HL-60/S4 treated with retinoic acid at 250 ng/mL for 4 days and 3 days (cell line): ENCODE measurements around the gene CASK.
"Not testable (repeated sequence)": the region's sequence is repeated elsewhere in the genome, so short reads cannot be mapped to it uniquely, and the experiment has no call there.

Experiments
- in situ Hi-C: fragments of 300-500 bp; cut with MboI; formaldehyde crosslinking; loops from 2 replicates; pipeline ENCODE4 v1.7.0; 2022; ENCODE audit warnings: low sequenced_read_pairs

Gene CASK

DNA sequence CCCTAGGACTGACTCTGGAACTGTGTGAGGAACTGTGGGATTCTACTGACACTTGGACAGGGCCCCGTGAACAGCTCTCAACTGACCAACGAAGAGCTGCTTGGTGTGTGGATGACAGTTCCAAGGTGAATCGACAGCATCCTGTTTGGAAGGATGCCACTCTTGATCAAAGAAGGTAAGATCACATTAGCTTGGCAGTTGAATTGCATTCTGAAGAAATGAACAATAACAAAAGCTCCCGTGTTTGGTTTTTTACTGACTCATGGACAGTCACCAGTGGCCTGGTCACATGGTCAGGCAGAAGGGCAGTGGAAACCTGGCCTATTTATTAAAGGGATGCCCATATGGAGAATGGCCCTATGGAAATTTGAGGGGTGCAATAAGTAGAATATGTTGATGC lies 267.7 kb downstream of the CASK start:
- in situ Hi-C loops, result no loop called here

DNA sequence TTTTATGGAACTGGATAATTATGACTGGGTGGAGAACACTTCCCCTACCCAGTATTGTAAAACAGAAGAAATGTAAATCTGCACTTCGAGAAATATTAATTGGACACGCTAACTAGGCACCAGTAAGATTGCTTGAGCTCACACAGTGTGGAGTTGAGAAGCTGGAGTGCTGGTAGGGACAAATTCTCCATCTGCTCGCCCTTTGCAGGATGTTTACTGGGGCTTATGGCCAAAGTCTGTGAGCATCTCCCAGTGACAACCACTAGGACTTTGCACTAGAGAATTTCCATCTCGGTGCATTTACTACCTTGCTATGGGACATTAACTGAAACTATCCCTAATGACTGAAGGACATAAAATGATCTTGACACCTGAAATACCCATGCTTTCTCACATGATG lies 268.3 kb downstream of the CASK start:
- in situ Hi-C loops, result no loop called here

DNA sequence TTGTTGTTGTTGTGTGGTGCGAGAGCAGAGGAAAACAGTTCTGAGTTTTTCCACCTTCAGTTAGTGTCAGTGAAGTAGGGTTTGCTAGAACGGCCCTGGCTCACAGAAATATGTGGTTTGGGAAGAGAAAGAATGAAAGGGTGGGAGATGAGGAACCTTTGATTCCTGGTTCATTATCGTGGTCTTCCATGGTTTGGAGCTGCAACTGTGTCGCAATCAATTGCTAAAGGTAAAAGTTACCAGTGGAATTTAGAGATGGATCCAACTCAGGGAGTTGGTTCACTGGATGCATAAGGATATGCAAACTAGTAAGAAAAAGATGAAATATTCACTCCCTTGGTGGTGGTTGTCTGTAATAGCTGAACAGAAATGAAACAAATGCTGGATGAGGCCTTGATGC lies 270.2 kb downstream of the CASK start:
- in situ Hi-C loops, result no loop called here

DNA sequence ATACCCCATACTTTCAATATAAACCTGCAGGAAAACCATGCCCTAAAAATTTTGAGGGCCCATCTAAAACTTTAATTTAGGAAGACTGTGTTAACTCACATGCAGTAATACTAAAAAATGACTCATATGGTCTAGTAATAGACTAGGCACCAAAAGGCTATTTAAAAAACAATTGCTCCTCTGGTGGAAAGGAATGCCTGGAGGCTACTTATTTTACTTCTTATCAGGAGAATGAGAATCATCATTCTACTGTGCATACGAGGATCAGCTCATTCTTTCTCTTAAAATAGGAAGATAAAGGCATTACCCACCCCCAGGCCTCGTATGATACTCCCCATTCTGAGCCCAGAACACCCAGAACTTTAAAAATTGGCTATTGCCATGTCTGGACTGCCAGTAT lies 277.2 kb downstream of the CASK start:
- in situ Hi-C loops, result not testable (repeated sequence)

DNA sequence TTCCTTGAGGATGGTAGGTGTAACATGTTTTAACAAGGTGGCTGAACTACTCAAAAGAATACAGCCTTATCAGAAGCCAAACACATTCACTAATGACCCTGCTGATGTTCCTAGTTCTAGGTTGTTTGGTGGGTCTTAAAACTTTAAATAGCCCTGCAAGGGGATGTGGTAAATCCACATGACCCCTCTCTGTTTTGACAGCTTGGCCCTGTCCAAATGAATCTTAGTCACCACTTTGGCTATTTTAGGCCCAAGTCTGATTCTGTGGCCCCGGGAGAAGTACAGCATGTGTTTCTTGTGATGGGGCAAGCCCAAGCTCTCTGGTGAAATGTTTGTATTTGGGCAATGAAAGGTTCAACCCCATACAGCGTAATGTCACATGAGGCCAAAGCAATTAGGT lies 289.1 kb downstream of the CASK start:
- in situ Hi-C loops, result no loop called here

DNA sequence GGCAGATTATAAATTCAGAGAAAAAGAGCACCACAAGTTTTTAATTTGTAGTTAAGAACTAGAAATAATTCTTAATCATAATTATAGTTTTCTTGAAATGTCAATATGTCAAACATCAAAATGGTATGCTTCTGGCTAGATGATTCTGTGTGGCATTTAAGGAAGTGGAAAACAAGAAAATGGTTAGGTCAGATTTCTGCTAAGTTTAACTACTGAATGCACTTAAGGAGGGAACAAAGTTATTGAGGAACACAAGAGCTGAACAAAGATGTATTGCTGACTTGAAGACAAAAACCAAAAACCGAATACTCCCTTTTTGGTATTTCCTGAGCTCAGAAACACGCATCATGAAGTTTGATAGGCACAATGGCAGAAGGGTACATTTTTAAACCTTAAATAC lies 293.3 kb downstream of the CASK start:
- in situ Hi-C loops, result no loop called here

DNA sequence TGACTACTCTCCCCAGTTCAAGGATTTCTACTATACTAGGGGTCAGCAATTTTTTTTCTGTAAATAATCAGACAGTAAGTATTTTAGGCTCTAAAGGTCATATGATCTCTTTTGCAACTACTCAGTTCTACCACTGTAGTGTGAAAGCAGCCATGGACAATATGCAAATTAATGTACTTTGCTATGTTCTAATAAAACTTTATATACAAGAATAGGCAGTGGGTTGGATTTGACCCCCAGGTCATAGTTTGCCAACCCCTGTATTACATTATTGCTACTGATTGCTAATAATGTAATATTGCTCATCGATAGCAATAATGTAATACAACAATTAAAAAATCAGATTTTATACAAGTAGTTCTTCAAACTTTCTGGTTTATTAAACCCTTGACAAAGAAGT lies 293.8 kb downstream of the CASK start:
- in situ Hi-C loops, result no loop called here

DNA sequence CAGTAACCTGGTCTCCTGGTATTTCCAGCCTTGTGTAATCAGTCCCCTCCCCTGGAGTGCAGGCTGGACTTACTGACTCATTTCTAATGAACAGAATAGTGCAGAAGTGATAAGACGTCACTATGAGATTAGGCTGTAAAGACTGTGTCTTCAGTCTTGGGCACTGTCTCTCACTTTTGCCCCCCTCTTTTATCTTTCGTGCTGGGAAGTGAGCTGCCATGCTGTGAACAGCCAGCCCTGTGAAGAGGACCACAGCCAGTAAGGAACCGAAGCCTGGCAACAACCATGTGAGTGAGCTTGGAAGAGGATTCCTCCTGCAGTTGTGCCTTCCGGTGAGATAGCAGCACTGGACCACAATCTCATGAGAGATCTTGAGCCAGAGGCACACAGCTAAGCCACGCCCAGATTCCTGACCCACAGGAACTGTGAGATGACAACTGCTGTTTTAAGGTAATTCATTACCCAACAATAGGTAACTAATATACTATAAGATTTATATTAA lies 302.1 kb downstream of the CASK start:
- in situ Hi-C loops, result no loop called here

DNA sequence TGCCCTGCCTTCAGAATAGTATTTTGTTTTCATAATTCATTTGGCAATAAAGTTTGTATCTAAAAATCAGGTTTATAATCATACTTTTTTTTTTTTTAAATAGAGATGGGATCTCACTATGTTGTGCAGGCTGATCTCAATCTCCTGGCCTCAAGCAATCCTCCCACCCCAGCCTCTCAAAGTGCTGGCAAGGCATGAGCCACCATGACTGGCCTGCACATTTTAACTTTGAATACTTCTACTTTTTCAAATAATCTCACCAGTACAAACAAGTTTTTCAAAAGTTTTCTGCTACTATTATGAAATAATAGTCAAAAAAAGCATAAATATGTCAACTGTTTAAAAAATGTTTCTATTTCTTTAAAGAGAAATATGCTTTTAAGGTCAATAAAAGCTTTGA lies 304.1 kb downstream of the CASK start:
- in situ Hi-C loops, result no loop called here

DNA sequence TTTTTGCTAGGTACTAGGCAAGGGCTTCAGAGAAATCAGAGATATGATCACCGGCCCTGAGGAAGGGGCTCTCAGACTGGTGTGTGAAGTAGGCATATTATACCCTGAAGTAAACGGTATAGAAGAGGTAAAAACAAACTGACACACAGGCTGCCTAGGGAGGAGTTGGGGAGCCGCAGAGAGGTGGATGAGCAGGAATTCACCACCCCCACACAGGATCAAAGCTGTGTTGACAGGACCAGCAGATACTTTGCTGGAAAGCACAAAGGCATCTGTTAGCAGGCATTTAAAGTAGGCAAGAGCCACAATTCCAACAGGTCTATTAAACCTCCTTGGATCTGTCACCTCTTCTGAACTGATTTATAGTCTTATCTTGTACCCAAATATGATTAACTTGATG lies 306.4 kb downstream of the CASK start:
- in situ Hi-C loops, result no loop called here

DNA sequence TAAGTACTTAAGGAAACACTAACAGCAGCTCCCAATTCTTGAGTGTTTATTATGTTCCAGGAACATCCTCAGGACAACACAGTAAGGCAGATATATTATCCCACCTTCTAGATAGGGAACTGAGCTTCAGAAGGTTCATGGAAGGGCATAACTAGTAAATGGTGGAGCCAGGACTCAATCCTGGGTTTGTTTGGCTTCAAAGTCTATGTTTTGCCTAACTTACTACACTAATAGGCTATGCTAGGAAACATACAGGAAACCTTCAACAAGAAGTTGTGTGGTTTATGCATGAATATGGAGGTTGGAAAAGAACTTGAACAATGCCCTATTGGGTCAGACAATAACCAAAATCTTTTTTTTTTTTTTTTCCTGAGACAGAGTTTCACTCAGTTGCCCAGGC lies 307.1 kb downstream of the CASK start:
- in situ Hi-C loops, result no loop called here

DNA sequence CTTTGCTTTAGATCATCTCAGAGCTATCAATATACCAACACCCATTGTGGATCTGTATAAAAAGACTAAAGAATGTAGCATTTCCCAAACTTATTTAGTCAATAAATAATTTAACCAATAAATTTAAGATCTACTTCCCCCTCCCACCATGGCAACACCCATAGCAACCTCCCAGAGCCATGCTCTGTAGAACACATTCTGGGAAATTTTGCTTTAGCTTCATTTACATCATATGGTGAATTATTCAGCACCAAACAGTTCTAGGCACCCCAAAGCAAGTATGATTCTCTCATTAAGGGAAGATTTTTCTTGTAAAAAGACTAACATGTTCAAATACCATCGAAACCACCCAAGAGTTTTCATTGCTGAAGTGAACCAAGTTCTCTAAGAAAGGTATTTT lies 315.1 kb downstream of the CASK start:
- in situ Hi-C loops, result no loop called here

DNA sequence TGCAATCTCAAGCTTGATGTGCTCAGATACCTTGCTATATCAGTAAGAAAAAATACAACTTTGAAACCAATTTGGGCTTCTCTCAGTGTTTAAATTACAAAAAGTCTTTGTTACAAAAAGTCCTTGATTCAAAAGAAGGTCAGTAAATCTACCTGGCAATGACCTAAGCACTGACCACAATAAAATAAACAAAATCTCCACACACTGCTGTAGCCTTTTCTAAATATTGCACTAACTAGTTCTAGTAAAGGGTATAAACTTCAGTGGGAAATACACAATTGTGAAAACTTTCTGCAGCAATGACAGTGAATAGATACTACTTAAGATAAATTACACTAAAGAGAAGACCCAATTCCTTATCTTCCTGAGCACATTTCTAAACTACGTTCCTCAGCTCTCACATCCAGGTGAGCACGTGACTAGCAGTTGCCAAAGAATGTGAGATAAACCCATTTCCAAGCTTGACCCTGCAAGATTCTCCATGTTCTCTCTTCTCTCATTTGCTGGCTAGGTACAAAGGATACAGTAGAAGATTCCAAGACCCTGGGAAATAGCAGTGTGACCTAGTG lies 316.0 kb downstream of the CASK start:
- in situ Hi-C loops, result no loop called here

DNA sequence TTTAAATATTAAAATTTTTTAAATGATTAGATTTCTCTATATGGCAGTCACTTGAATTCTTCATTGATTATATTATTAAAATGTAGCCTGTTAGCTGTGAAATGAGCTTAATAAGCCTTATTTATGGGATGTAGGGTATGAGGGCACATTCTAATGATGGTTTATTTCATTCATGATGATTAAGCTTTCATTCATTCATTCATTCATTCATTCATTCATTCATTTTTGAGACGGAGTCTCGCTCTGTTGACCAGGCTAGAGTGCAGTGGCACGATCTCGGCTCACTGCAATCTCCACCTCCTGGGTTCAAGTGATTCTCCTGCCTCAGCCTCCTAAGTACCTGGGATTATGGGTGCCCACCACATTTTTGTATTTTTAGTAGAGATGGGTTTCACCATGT lies 317.3 kb downstream of the CASK start:
- in situ Hi-C loops, result not testable (repeated sequence)

DNA sequence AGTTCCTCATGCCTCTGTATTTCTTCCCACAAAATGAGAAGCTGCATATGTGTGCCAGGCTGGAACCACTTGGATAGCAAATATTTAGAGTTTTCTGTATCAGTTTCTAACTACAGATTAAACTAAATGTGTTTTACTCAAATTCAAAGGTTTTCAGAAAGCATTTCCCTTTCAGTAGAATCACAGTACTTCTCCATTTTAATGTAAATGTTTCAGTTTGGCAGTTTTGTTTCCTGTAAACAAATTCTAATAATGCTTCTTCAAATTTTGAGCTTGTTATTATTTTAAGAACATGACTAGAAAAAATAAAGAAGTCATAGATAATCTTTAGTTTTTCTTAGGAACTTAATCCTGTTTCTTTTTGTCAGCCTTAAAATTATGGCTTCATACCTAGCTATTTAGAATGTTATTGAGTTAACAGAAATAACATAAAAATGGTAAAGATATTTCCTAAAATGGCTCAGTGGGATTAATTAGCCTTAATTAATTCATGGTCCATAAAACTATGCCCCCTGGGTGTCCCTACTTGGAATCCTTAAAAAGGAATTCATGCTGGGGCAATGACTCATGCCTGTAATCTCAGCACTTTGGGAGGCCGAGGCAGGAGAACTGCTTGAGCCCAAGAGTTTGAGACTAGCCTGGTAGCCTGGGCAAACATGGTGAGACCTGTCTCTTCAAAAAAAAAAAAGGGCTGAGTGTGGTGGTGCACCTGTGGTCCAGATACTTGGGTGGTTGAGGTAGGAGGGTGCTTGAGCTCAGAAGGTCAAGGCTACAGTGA lies 318.4 kb downstream of the CASK start:
- in situ Hi-C loops, result no loop called here

DNA sequence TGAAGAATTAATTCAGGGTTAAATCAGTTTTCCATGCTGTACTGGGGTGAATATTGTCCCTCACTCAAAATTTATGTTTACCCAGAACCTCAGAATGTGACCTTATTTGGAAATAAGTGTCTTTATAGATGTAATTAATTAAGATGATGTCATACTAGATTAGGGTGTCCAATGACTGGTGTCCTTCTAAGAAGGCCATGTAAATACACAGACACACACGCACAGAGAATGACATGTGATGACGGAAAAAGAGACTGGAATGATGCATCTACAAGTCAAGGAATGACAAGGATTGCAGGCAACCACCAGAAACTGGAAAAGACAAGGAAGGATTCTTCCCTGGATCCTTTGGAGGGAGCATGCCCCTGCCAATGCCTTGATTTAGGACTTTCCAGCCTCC lies 319.2 kb downstream of the CASK start:
- in situ Hi-C loops, result no loop called here

DNA sequence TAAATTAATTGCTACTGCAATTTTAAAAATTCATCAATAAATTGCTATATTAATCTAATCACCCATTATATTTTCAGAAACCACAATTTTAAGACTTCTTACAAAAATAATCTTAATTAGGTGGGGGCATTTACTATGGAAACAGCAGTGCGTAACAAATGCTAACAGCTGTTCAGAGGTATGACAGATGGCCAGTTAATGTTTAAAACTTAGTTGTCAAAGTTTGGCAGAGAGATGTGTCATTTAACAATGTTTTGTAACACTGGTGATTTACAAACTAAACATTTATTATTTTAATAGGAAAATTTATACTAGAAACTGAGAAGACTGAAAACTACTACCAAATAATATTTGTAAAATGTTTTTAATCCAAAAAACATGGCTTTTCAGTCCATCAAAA lies 319.8 kb downstream of the CASK start:
- in situ Hi-C loops, result no loop called here

DNA sequence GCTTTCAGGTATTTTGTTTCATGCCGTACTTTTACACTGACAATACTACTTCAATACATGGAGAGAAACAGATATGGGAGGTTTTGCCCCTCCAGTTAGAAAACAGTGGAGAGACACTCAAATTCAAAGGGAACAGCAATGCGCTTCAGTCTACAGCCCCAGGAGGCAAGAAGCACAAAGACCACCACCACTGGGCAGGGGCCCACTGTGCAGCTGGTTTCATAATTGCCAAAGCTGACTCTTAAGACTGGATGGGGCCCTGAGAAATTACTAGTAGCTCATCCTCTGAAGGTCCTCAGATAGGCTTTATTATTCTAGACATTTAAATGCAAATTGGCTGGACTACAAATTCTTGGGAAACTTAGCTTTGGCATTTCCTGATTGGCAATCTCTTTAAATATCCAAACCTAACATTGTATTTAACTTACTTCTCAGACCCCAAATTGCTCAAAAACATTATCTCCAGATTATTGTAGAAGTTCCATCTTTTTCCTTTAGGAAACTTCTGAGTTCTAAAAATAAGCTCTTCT lies 320.5 kb downstream of the CASK start:
- in situ Hi-C loops, result no loop called here

DNA sequence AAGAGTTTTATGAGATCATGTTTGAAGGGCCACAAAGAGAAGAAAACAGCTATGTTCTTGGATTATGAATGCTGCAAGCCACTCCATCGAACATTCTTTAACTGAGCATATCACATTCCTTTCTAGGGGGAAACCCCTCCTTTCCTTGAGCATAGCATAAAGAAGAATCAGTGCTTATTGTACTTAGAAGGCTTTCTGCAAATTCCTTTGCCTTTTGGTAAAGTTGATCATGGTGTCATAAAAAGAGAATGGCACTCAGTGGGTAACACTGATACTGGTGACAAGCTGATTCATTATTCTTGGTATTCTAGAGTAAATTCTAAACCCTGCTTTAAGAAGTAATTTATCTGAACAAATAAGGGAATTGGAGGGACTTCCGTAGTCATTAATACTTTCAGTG lies 323.1 kb downstream of the CASK start:
- in situ Hi-C loops, result no loop called here

DNA sequence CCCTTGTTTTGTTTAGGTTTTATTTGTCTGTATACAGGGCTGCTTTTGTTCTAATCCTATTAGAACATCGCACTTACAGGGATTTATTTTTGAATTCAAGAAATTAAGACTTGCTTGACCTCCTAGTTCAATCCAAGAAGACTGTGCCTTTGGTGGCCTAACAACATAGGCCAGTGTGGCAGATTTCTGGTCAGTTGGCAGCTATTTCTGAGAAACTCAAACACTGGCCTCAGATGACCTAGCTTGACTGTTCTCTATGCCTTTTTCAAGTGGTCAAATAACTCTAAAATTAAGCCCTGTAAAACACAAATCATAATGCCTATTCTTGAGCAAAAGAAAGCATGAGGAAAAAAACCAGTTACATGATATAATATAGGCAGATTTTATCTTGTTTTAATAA lies 323.8 kb downstream of the CASK start:
- in situ Hi-C loops, result no loop called here

DNA sequence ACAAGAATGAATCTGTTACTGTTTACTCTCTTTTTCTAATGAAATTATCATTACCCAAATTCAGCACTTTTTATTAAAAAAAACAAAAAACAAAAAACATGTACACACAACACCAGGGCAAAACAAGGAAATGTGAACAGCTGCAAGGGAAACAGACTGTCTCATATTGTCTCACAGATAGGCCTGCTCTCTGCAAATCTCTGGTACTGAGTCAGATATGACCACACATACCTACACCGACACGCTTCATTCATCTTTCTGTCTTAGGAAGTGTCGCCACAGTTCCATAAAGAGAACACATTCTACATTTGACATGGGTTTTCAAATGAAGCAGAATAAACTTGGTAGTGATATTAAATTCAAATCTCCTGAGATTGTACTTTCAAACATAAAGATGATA lies 326.8 kb downstream of the CASK start:
- in situ Hi-C loops, result no loop called here

DNA sequence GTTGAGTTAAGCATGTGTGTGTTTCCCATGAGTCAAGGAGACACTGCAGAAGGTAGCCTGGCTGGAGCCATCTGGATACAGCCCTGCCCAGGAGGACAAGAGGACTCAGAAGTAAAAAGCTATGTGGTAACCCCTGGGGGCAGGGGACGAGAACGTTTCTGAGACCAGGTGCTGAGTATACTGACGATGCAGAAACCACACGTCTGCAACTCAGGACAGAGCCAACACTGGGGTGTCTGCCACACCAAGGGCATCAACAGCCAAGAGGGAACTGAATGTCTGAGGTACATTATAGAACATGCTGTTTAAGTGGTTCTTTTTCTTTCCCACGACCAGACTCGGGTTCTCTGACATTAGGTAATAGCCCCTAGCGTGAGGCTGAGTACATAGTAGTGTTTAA lies 328.7 kb downstream of the CASK start:
- in situ Hi-C loops, result no loop called here

DNA sequence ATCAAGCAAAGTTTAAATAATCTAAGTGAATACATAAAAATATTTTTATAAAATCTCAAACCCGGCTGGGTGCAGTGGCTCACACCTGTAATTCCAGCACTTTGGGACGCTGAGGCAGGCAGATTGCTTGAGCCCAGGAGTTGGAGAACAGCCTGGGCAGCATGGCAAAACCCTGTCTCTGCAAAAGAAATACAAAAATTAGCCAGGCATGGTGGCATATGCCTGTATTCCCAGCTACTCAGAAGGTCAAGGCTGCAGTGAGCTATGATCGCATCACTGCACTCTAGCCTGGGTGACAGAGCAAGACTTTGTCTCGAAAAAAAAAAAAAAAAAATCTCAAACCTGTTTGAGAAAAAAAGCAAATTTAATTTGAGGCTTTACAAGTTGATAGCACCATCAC lies 331.4 kb downstream of the CASK start:
- in situ Hi-C loops, result no loop called here
